NCI-H2171 (cell line): ENCODE measurements around the gene KLK10.

Experiments
- DNase-seq: peaks from one replicate; lab custom pipeline; 2025; lab: John Stamatoyannopoulos, UW

The KLK10 gene

DNA sequence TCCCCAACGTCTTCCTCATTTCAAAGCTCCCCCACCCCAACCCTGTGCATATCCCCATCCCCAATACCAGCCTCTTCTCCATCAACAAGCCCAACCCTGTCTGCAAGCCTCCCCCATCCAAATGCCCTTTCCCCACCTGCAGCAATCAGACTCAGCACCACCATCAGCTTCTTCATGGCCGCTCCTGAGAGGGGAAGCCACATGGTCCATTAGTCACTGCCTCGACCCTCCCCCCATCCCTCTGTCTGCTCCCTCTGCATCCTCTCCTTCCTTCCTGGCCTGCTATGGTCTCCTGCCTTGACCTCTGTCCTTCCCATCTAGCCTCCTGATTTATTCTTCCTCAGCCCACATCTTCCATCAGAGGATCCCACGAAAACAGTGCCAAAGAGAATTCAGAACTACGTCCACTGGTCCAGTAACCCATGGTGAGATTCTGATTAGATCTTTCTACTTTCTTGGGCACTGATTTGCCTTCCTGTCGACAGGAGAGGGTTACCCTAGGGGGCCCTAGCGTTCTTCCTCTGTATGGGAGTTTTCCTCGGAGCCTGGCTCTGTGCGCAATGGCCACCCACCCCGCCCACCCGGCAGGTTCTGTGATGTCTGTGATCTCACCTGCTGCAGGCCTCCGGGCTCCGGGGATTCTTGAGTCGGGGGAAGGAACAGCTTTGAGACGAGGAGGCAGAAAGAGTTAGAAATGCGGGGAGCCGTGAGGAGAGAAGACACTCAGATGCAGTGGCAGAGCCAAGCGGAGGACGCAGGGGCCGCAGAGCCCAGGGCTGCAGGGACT is 51.4 kb downstream of the KLK10 start:
- no peak for DNase-seq

DNA sequence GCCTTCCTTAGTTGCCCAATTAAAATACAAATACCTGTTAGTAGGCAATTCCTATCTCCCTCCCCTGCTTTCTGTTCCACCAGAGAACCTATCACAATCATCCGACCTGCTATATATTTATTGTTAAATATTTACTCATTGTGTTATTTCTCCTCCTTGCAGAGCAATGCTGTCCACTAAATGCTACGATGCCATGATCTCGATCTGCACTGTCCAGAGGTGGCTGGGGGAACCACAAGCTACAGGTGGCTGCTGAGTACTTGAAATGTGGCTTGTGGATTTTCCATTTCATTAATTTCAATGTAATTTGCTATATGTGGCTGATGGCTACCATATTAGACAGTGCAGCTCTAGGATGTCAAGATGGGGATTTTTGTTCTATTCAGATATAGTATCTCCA is 55.2 kb downstream of the KLK10 start:
- DNase-seq: no peak

DNA sequence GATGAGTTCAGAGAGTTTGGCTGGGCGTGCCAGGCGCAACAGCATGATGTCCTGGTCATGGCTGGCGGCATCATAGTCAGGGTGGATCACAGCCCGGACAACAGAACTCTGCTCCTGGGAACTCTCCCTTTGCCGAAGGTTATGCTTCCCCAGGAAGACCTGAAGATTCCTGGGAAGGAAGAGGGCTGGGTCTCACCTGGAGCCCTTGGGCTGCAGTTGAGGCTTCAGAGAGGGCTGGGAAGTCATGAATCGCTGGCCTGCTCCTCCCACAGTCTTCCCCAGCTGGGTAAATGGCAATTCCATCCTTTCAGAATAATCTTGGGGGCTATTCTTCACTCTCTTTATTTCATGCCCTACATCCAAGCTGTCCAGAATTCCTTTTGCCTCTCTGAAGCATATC is 56.1 kb downstream of the KLK10 start:
- no peak for DNase-seq
